CD1c-positive myeloid dendritic cell (primary cell): ENCODE results near the gene LMO7.

Experiments
- DNase-seq: peaks from one replicate; pipeline ENCODE4 v3.0.0-alpha.2; 2016; ENCODE audit errors: extremely low spot score

Gene LMO7

GRCh38 chr13:75801388-75801945 lies 165.3 kb downstream of the LMO7 start:
- no peak for DNase-seq

DNA sequence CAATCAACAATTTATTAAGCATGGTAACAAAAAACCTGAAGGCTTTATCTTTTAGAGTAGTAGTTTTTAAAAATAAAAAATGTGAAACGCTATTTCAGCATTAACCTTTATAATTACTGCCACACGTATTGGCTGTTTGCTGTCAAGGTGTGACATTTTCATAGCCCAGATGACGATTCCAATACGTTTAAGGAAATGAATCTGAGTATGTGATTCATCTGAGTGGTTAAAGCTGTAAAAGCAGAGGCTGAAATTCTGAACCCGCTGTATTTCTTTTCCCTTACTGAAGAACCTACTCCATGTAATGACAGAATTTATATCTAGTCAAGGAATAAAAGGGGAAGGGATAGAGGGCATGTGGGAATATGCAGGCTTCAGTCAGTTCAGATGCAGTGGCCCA lies 166.0 kb downstream of the LMO7 start:
- no peak for DNase-seq

- DNase-seq, result no peak
Observed at GRCh38 chr13:75803164-75803611, 167.1 kb downstream of the LMO7 start.

DNA sequence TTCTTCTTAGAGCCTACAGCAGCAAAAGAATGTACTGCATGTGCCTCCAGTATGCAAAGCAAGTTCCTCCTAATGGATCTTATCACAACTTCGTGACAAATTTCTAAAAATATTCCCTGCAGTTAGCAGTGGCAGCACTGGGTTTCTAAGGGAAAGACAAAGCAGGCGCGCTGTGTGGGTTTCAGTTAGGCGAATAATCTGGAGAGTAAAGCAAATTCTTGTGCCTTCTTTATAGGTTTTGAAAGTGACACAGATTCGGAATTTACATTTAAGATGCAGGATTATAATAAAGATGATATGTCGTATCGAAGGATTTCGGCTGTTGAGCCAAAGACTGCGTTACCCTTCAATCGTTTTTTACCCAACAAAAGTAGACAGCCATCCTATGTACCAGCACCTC lies 167.9 kb downstream of the LMO7 start:
- DNase-seq, result no peak

DNA sequence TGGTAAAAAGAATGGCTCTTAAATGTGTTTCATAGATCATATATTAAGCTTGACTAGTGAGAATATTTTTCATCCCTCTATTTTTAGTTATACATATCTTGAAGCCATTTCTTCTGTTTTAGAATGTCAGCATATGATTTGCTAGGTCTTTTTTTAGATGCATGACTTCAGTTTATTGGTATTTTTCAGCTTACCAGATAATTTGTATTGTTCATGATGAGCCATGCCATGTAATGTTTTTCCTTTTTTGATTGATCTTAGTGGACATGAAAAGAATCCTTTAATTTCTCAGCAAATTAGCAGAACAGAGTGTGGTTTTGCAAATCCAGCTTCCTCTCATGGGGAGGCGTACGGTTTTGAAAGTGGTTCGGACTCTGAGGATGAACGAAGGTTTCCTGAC lies 168.5 kb downstream of the LMO7 start:
- no peak for DNase-seq

GRCh38 chr13:75806117-75806516 lies 170.0 kb downstream of the LMO7 start:
- no peak for DNase-seq

GRCh38 chr13:75811361-75811760 lies 175.2 kb downstream of the LMO7 start:
- no peak for DNase-seq

- no peak for DNase-seq
Observed at GRCh38 chr13:75811841-75812240, 175.7 kb downstream of the LMO7 start.

DNA sequence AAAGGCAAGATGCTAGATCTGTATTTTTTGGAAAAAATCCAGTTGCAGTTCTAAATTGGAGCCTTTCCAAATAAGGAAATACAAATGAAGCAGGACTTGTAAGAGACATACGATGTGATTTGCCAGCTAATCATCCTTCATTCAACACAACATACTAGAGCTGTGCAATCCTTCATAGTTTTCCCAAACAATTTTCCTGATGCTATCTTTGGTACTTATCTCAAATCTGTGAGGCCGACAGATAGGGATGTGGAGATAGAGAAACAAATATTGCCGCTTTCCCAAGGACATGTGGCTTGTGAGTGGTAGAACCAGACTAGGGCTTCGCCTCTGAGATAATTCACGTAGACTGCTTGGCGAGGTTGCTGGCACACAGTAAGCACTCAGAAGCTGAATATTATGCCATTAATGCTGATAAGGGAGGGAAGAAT lies 176.6 kb downstream of the LMO7 start:
- DNase-seq, result no peak

GRCh38 chr13:75813323-75813722 lies 177.2 kb downstream of the LMO7 start:
- DNase-seq, result no peak

DNA sequence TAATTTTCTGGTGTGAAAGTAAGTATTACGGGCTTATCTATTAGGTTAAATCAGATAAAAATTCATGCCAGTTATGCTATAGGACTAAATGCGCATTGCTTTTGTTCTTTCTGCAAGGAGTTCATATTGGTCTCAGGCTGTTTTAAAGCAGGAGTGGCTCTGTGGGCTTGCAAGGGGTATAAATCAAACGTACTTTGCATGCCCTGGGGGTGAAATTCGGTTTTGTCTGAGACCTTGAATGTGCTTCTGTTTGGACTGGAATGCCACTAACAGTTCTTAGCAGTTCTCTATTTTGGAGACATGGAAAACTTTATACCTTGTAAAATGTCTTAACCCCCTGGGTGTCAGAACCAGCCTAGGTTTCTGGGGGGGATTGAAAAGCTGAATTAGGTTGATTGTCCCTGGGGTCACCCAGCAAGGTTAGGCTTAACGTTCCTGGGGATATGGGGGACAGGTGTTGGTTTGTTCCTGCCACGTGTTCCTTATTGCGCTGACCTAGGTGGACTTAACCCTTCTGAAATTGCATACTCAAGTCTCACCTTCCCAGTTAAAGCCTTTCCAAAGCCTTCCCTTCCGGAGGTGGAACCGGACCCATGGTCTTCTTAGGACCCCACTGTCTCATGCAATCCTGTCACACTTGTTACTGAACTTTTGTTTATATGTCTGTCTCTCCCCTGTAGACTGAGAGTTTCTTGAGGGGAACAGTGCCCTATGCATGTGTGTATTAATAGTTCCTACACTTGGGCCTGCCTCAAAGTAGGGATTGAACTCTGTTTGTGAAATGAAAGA lies 182.2 kb downstream of the LMO7 start:
- no peak for DNase-seq

DNA sequence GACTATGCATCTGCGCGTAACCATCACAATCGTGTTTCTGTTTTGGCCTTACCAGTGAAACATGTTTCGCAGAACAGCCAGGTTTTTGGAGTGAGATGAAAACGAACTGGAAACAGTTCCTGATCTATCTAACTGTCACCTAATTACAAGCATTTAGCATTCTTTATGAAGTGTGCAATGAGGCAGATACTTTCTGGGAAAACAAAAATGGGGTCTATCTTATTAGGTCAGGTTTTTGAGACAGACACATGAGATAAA lies 182.8 kb downstream of the LMO7 start:
- DNase-seq, result no peak

DNA sequence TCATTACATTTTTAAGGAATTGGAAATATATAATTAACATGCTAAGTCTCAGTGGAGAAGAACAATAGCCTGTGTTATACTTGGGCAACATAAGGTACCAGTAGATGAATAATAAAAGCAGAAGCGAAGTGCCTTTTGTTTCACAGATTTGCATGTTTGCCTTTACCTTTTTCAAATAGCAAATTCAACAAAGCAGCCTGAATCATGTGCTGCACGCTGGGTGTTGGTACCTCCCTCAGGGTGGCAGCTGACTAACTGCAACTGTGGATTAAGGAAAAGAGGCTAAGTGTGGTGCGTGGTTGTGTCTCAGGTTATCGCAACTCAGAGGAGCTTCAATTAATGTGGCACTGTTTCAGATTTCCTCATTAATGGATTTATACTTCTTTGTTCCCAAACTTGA lies 189.0 kb downstream of the LMO7 start:
- no peak for DNase-seq

DNA sequence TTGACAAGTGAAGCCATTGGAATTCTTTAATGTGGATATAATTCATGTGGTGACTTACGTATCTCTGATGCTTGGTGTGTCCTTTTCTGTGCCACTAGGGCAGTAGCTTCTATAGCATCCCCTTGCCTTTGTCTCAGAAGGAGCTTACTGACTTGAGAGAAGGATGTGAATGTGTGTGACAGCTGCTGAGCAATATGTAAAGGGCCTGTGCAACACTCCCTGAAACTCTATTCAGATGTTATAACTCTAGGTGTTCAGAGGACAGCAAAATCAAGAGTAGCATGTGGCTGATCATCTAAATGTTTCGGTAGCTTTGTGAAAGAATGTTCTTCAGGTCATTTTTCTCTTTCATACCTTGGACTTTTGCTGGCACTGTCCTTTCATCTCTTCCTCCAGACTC lies 189.5 kb downstream of the LMO7 start:
- DNase-seq, result no peak

GRCh38 chr13:75826391-75826790 lies 190.3 kb downstream of the LMO7 start:
- DNase-seq, result no peak

DNA sequence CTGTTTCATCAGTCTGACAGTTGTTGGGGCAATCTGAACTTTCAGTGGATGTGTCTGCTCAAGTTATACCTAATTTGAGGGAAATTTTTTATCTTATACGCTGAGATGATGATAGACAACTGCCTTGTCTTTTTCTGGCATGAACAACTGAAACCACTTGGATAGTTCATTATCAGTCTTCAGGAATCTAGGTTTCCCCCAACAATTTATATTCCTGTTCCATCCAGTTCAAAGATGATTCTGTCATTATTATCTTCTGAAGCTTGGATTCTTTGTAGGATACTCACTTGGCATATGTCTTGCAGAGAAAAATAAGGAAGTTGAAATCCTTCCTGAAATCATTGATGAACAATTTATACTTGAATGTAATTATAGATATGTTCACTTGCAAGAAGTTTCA lies 193.7 kb downstream of the LMO7 start:
- DNase-seq, result no peak

- no peak for DNase-seq
Observed at GRCh38 chr13:75830842-75831241, 194.7 kb downstream of the LMO7 start.

DNA sequence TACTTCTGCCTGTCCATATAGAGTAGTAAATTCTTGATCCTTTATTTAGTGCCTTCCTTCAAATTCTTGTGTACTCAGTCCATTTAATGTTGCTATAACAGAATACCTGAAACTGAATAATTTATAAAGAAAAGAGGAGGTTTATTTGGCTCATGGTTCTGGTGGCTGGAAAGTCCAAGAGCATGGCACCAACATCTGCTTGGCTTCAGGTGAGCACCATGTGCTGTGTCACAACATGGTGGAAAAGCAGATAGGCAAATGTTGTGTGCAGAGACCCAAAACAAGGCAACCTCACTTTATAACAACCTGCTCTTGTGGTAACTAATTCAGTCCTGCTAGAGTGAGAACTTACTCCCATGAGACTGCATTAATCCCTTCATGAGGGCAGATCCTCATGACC lies 195.3 kb downstream of the LMO7 start:
- no peak for DNase-seq

GRCh38 chr13:75832812-75833211 lies 196.7 kb downstream of the LMO7 start:
- no peak for DNase-seq

- DNase-seq, result no peak
Observed at GRCh38 chr13:75836441-75836840, 200.3 kb downstream of the LMO7 start.

DNA sequence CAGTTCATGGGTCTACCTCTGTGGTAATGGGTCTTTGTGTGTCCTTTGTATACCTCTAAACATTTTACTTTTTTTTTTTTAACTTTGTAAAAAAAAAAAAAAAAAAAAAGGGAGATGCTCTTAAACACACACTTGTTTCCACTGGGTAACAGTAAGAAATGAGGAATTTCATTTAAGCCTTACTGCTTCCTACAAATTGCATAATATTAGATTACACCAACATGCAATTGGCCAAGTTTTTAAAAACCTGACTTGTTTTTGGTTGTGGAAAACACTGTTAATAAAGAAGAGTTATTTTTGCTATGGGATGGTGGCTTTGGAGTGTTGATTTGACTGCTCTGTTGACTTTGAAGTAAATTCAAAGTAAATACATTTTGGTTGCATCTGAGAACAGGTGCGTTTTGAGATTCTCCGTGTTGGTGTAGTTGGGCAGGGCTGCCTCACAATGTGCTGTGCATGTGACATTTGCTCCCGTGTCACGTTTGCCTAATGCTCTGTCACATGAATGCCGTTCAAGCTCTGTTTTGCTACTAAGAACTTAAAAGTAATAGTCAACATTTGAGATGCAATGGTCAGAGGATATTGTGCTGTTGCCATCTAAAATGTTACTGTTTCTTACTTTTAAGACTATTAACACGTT lies 202.4 kb downstream of the LMO7 start:
- no peak for DNase-seq

- DNase-seq, result no peak
Observed at GRCh38 chr13:75839406-75839805, 203.3 kb downstream of the LMO7 start.

- no peak for DNase-seq
Observed at GRCh38 chr13:75841905-75842304, 205.8 kb downstream of the LMO7 start.

- no peak for DNase-seq
Observed at GRCh38 chr13:75843074-75843473, 206.9 kb downstream of the LMO7 start.
